Measurements from ENCODE around the gene PDE7B. TPM values are rescaled to one million over a fixed set of nuclear protein-coding genes. Genes with fewer than 3 reads are reported as not detected.
A peak's percentile ranks its signal among the peaks of the same experiment; 100 is the strongest.

Gene PDE7B
- polyA plus RNA-seq, 1 of the 3 experiments (the other 2 are of a cell fraction), result 1.9 TPM

GRCh38 chr6:136146130-136146529 lies 294.6 kb downstream of the PDE7B start:
- peaks cover 0 to 10% of the 10 kb centered on the region in 2 experiments; a peak in 2 of 4 replicates for H3K4me1 ChIP-seq (ENCODE audit: control insufficient read depth in 1 of 2, insufficient read depth in 2 of 2, low read depth in 1 of 2, low read length in 1 of 2)
- no peak overlapping the region for H3K9ac ChIP-seq
- H3K9me2 ChIP-seq, result no peaks in the 10 kb centered on the region
- H3K27ac ChIP-seq (ENCODE audit: low read depth in 2 of 2, low read length in 1 of 2), result peak overlapping the region in 1 of 2 experiments; percentile 72; a peak in 2 of 4 replicates
- H3K9me3 ChIP-seq, result no peaks in the 10 kb centered on the region
- no peak for DNase-seq
- H3K27me3 ChIP-seq (ENCODE audit: insufficient read depth), result no peaks in the 10 kb centered on the region
- no peak overlapping the region for H3K4me3 ChIP-seq (ENCODE audit: low read depth in 2 of 2, low read length in 1 of 2)
- H3K79me2 ChIP-seq (ENCODE audit: insufficient read depth), result no peaks in the 10 kb centered on the region
- 79% methylated on average over 2 of the region's 2 CpGs for WGBS (ENCODE audit: low lambda C conversion rate)
- ChIA-PET CTCF (interaction anchor here (1.3 kb wide), 1 partner anchor 12 kb away, joined by 4 read pairs; no protein-coding TSS in a partner anchor), POLR2A (no interaction called here)
- no peaks in the 10 kb centered on the region for H3F3A ChIP-seq (replicated peaks; ENCODE audit: insufficient read depth)
- H2AFZ ChIP-seq (ENCODE audit: low read depth), result no peak overlapping the region
- no peak overlapping the region for H3K4me2 ChIP-seq
- peaks cover 0 to 5% of the 10 kb centered on the region in 2 experiments for H3K36me3 ChIP-seq (replicated peaks in 1 of 2; ENCODE audit: control insufficient read depth in 1 of 2, insufficient read depth in 2 of 2, low read length in 1 of 2)
- H4K20me1 ChIP-seq (ENCODE audit: insufficient read depth), result no peaks in the 10 kb centered on the region
- TF ChIP-seq CHD2 (IDR thresholded peaks at IDR 0.05; ENCODE audit: low read length, partially characterized antibody) (no peak), JUND (IDR thresholded peaks at IDR 0.05) (no peak), SMC3 (IDR thresholded peaks at IDR 0.05; ENCODE audit: low read depth, low read length) (no peak), NFIC (IDR thresholded peaks at IDR 0.05; ENCODE audit: borderline replicate concordance) (no peak), ZBTB33 (IDR thresholded peaks at IDR 0.05; ENCODE audit: borderline replicate concordance, low read depth) (no peak), MXI1 (IDR thresholded peaks at IDR 0.05; ENCODE audit: low read depth, low read length) (no peak), FOXM1 (IDR thresholded peaks at IDR 0.05; ENCODE audit: low read depth) (no peak), ELF1 (IDR thresholded peaks at IDR 0.05) (no peak), EZH2phosphoT487 (IDR thresholded peaks at IDR 0.05; ENCODE audit: borderline replicate concordance, low read depth) (no peak), FOXJ3 (CRISPR knock-in tag; IDR thresholded peaks at IDR 0.05) (no peak), IRF3 (IDR thresholded peaks at IDR 0.05; ENCODE audit: low read depth, low read length) (no peak), CTCF (IDR thresholded peaks at IDR 0.05) (no peak), EP300 (IDR thresholded peaks at IDR 0.05; ENCODE audit: borderline replicate concordance in 1 of 2, low read depth in 1 of 2, low read length in 1 of 2) (no peak), RFX5 (IDR thresholded peaks at IDR 0.05; ENCODE audit: low read length) (no peak), GATA2 (CRISPR knock-in tag; IDR thresholded peaks at IDR 0.05) (no peak), MAX (IDR thresholded peaks at IDR 0.05; ENCODE audit: low read depth) (no peak), USF2 (IDR thresholded peaks at IDR 0.05; ENCODE audit: borderline replicate concordance, low read depth, low read length) (no peak)

All from SK-N-SH (cell line).